Measurements from ENCODE around the gene FBXO31. TPM values are rescaled to one million over a fixed set of nuclear protein-coding genes. Genes with fewer than 3 reads are reported as not detected.

Gene FBXO31
- total and polyA plus RNA-seq, 9 of the 15 experiments (the other 6 are each of a cell fraction or from before 2014, with no cell fraction given), result 0.18 to 33.3 (median 10.9) TPM

DNA sequence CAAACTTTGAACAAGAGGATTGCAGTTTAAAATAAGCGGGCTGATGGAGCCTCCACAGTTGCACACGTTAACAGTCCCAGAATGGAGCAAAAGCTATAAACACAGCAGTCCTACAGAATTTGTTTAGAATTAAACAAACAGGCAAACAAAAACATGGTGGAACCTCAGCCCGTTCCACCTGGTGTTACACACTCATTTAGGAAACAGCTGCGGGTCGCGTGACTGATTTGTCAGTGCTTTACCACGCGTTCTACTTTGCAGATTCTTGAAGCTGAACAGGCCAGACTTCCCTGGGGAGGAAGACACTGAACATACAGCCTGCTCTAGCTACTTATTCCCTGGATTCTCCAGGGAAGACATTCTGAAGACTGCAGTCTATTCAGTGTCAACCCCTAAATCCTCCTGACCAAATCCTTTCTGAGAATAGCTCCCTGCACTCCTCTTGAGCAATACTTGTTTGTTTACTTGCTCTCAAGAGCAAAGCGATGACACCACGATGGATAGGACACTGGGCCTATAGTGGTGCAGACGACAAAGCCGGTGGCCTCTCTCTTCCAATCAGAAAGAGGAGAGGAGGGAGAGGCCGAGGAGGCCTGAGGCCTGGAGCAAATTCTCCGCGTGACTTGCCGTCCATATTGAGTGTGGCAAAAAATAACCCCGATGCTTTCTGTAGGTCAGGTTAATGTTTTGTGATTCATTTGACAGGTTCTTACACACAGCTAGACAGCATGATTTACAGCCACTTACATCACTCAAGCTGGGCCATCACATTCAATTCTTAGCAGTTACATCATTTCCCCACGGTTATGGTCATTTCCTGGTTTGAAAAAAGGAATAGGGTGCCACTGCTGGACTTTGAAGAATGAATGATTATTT, 4.6 kb upstream of the FBXO31 start (continued):
- TF ChIP-seq ETS1 (conservative IDR thresholded peaks at IDR 0.05; ENCODE audit: control insufficient read depth, low read depth, low read length) (no peak), GTF2F1 (IDR thresholded peaks at IDR 0.05; ENCODE audit: low read depth, low read length) (no peak), PPARD (CRISPR knock-in tag; IDR thresholded peaks at IDR 0.05) (no peak), NFE2L1 (tag; IDR thresholded peaks at IDR 0.05; ENCODE audit: borderline replicate concordance, low read depth) (no peak), ILF3 (IDR thresholded peaks at IDR 0.05; ENCODE audit: borderline replicate concordance) (no peak), MEF2D (tag; conservative IDR thresholded peaks at IDR 0.05; ENCODE audit: low read depth) (peak; percentile 68; the same call in 1 of the 2 replicates), CC2D1A (IDR thresholded peaks at IDR 0.05) (no peak), ZNF395 (CRISPR knock-in tag; IDR thresholded peaks at IDR 0.05) (peak; percentile 91; the same call in 1 of the 2 replicates), ZNF589 (CRISPR knock-in tag; IDR thresholded peaks at IDR 0.05; ENCODE audit: low read depth) (peak; percentile 98), ZNF57 (CRISPR knock-in tag; IDR thresholded peaks at IDR 0.05) (no peak)
- TF ChIP-seq, protein P1, sequence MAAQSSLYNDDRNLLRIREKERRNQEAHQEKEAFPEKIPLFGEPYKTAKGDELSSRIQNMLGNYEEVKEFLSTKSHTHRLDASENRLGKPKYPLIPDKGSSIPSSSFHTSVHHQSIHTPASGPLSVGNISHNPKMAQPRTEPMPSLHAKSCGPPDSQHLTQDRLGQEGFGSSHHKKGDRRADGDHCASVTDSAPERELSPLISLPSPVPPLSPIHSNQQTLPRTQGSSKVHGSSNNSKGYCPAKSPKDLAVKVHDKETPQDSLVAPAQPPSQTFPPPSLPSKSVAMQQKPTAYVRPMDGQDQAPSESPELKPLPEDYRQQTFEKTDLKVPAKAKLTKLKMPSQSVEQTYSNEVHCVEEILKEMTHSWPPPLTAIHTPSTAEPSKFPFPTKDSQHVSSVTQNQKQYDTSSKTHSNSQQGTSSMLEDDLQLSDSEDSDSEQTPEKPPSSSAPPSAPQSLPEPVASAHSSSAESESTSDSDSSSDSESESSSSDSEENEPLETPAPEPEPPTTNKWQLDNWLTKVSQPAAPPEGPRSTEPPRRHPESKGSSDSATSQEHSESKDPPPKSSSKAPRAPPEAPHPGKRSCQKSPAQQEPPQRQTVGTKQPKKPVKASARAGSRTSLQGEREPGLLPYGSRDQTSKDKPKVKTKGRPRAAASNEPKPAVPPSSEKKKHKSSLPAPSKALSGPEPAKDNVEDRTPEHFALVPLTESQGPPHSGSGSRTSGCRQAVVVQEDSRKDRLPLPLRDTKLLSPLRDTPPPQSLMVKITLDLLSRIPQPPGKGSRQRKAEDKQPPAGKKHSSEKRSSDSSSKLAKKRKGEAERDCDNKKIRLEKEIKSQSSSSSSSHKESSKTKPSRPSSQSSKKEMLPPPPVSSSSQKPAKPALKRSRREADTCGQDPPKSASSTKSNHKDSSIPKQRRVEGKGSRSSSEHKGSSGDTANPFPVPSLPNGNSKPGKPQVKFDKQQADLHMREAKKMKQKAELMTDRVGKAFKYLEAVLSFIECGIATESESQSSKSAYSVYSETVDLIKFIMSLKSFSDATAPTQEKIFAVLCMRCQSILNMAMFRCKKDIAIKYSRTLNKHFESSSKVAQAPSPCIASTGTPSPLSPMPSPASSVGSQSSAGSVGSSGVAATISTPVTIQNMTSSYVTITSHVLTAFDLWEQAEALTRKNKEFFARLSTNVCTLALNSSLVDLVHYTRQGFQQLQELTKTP (IDR thresholded peaks at IDR 0.05; ENCODE audit: low read depth in 1 of 2, partially characterized antibody in 2 of 2), result peak in 1 of 2 experiments; percentile 74
- TF ChIP-seq, protein P2, sequence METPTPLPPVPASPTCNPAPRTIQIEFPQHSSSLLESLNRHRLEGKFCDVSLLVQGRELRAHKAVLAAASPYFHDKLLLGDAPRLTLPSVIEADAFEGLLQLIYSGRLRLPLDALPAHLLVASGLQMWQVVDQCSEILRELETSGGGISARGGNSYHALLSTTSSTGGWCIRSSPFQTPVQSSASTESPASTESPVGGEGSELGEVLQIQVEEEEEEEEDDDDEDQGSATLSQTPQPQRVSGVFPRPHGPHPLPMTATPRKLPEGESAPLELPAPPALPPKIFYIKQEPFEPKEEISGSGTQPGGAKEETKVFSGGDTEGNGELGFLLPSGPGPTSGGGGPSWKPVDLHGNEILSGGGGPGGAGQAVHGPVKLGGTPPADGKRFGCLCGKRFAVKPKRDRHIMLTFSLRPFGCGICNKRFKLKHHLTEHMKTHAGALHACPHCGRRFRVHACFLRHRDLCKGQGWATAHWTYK (CRISPR knock-in tag; IDR thresholded peaks at IDR 0.05), result peak; percentile 58
- TF ChIP-seq, protein P3, sequence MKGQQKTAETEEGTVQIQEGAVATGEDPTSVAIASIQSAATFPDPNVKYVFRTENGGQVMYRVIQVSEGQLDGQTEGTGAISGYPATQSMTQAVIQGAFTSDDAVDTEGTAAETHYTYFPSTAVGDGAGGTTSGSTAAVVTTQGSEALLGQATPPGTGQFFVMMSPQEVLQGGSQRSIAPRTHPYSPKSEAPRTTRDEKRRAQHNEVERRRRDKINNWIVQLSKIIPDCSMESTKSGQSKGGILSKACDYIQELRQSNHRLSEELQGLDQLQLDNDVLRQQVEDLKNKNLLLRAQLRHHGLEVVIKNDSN (CRISPR knock-in tag; IDR thresholded peaks at IDR 0.05), result peak; percentile 93
- TF ChIP-seq, protein P4, sequence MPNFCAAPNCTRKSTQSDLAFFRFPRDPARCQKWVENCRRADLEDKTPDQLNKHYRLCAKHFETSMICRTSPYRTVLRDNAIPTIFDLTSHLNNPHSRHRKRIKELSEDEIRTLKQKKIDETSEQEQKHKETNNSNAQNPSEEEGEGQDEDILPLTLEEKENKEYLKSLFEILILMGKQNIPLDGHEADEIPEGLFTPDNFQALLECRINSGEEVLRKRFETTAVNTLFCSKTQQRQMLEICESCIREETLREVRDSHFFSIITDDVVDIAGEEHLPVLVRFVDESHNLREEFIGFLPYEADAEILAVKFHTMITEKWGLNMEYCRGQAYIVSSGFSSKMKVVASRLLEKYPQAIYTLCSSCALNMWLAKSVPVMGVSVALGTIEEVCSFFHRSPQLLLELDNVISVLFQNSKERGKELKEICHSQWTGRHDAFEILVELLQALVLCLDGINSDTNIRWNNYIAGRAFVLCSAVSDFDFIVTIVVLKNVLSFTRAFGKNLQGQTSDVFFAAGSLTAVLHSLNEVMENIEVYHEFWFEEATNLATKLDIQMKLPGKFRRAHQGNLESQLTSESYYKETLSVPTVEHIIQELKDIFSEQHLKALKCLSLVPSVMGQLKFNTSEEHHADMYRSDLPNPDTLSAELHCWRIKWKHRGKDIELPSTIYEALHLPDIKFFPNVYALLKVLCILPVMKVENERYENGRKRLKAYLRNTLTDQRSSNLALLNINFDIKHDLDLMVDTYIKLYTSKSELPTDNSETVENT (CRISPR knock-in tag; IDR thresholded peaks at IDR 0.05), result peak; percentile 45; the same call in 1 of the 2 replicates

Measured in K562 (cell line).